K562 (cell line): ENCODE results near the gene BMAL1. TPM values are rescaled to one million over a fixed set of nuclear protein-coding genes. Genes with fewer than 3 reads are reported as not detected.

ENCODE experiments used
- ATAC-seq: fragments of 200-7000 bp; cut with Tn5 transposase; 3 replicates; pipeline ENCODE4 v1.9.1; 2020; ENCODE audit warnings: moderate library complexity
- BruUV-seq: library from RNA; stranded (reverse); fragments of 400-500 nt; replicated peaks from 2 replicates; lab custom pipeline; 2021; lab: Mats Ljungman, UMichigan
- CTCF ChIA-PET: fragments of 300-600 bp; formaldehyde crosslinking; extraction: SDS; loops from one replicate; lab custom pipeline; 2021; ENCODE audit warnings: low intra/inter-chr PET ratio; lab: Yijun Ruan, JAX
- POLR2A ChIA-PET: fragments of 300-600, 350-650 bp; sonication (Branson Sonifier 250); formaldehyde crosslinking; extraction: SDS; loops from one replicate; lab custom pipeline; 2021; ENCODE audit warnings: antibody characterized with exemption, inconsistent platforms; lab: Yijun Ruan, JAX
- DNase-seq, 4 experiments: peaks; one replicate each; pipeline versions ENCODE4 v3.0.0 to v3.0.0-alpha.2; 2011 to 2018; ENCODE audit warnings: low spot score in 3 of 4, mixed read lengths in 3 of 4; ENCODE audit errors: extremely low read depth in 1 of 4
- FAIRE-seq: peaks from 2 replicates; lab custom pipeline; 2011; peaks lifted over from hg19 to GRCh38; lab: Jason Lieb, UNC
- H2AFZ ChIP-seq: 2 replicates; pipeline ENCODE4 v1.6.0; 2011; ENCODE audit warnings: low read depth, low read length, control low read depth, inconsistent platforms
- H3K27ac ChIP-seq: fragments of 200-600 bp; 3 replicates; pipeline ENCODE4 v1.8.0; 2011; ENCODE audit warnings: low read depth, mild to moderate bottlenecking, control low read depth, inconsistent platforms, low read length, moderate library complexity, mixed read lengths; ENCODE audit errors: extremely low read depth
- H3K27me3 ChIP-seq, 2 experiments: fragments of 300-600 bp in 1 of 2; 2 replicates in 1 of 2; 3 replicates in 1 of 2; pipeline versions ENCODE4 v1.6.0 to v1.8.0; 2011; ENCODE audit warnings: inconsistent platforms in 2 of 2, low read length in 2 of 2, mild to moderate bottlenecking in 1 of 2, mixed read lengths in 1 of 2, moderate library complexity in 1 of 2; ENCODE audit not compliant: control insufficient read depth in 2 of 2, insufficient read depth in 2 of 2
- H3K36me3 ChIP-seq: fragments of 300-600 bp; 3 replicates; pipeline ENCODE4 v1.8.0; 2011; ENCODE audit warnings: mild to moderate bottlenecking, low read length, inconsistent platforms; ENCODE audit not compliant: control insufficient read depth, insufficient read depth
- H3K4me1 ChIP-seq, 2 experiments: fragments of 200-600 bp in 1 of 2; replicated peaks in 1 of 2; 2 replicates in 1 of 2; 3 replicates in 1 of 2; pipeline versions ENCODE4 v1.5.1 to v1.8.0; 2011; ENCODE audit warnings: inconsistent platforms in 2 of 2, low read length in 2 of 2, mild to moderate bottlenecking in 1 of 2, mixed read lengths in 1 of 2, moderate library complexity in 1 of 2; ENCODE audit not compliant: control insufficient read depth in 2 of 2, insufficient read depth in 2 of 2
- H3K4me2 ChIP-seq: 2 replicates; pipeline ENCODE4 v1.6.1; 2011; ENCODE audit warnings: low read length, control low read depth, inconsistent platforms, mixed read lengths; ENCODE audit not compliant: insufficient read depth
- H3K4me3 ChIP-seq: fragments of 200-600 bp; sonication (generic), shearing (Covaris generic); 2 replicates; pipeline ENCODE4 v1.5.1; 2016; ENCODE audit warnings: control low read depth, inconsistent platforms
- H3K79me2 ChIP-seq: fragments of 200-600 bp; 3 replicates; pipeline ENCODE4 v1.8.0; 2011; ENCODE audit warnings: low read length, inconsistent platforms; ENCODE audit not compliant: control insufficient read depth, insufficient read depth
- H3K9ac ChIP-seq, 2 experiments: 2 replicates each; pipeline versions ENCODE4 v1.6.0 to v1.6.1; 2011; ENCODE audit warnings: low read depth in 2 of 2, low read length in 2 of 2, control low read depth in 1 of 2, inconsistent platforms in 1 of 2, mild to moderate bottlenecking in 1 of 2, mixed read lengths in 1 of 2; ENCODE audit not compliant: insufficient read depth in 1 of 2
- H3K9me1 ChIP-seq: one replicate; pipeline ENCODE4 v1.6.0; 2011; ENCODE audit warnings: inconsistent platforms, mild to moderate bottlenecking, low read length, moderate library complexity; ENCODE audit not compliant: control insufficient read depth, insufficient read depth
- H3K9me3 ChIP-seq: replicated peaks from 2 replicates; pipeline ENCODE4 v1.5.1; 2011; ENCODE audit warnings: low read depth, low read length, inconsistent platforms; ENCODE audit not compliant: control insufficient read depth, insufficient read depth
- H4K20me1 ChIP-seq: replicated peaks from 2 replicates; pipeline ENCODE4 v1.6.1; 2011; ENCODE audit warnings: low read length, inconsistent platforms, mixed read lengths; ENCODE audit not compliant: control insufficient read depth, insufficient read depth
- CAMTA2 ChIP-seq: fragments of 250-450 bp; sonication (Bioruptor Pico); conservative IDR thresholded peaks from 2 replicates; pipeline ENCODE4 v1.5.1; 2022
- DDX20 ChIP-seq: fragments of 450-650 bp; IDR thresholded peaks from 2 replicates; pipeline ENCODE4 v1.6.1; 2016; ENCODE audit warnings: missing genetic modification characterization, low read depth, mild to moderate bottlenecking, missing compliant biosample characterization, moderate library complexity
- NONO ChIP-seq, 2 experiments: fragments of 200-400 bp in 1 of 2; fragments of 450-650 bp in 1 of 2; formaldehyde crosslinking in 1 of 2; IDR thresholded peaks; 2 replicates each; pipeline ENCODE4 v1.6.1; 2017; ENCODE audit warnings: low read depth in 2 of 2, mild to moderate bottlenecking in 2 of 2, moderate library complexity in 2 of 2, low read length in 1 of 2
- RFX1 ChIP-seq: fragments of 450-650 bp; IDR thresholded peaks from 2 replicates; pipeline ENCODE4 v1.6.1; 2016; ENCODE audit warnings: mild to moderate bottlenecking, moderate library complexity
- ZNF197 ChIP-seq: fragments of 200-800 bp; sonication (Bioruptor generic); IDR thresholded peaks from 2 replicates; pipeline ENCODE4 v1.6.1; 2016; ENCODE audit warnings: low read depth, missing genetic modification characterization, missing compliant biosample characterization
- WGBS: fragments of 100-300 bp; shearing (Covaris generic); methylation state at CpG from one replicate; pipeline ENCODE4 v1.1.6; 2016; ENCODE audit warnings: low coverage, mixed read lengths; ENCODE audit not compliant: insufficient coverage; ENCODE audit errors: missing lambda C conversion rate; 5-methylcytosine and 5-hydroxymethylcytosine counted together
- in situ Hi-C: fragments of 300-500 bp; cut with MboI; formaldehyde crosslinking; loops from 4 replicates; pipeline ENCODE4 v1.15.0; 2018; ENCODE audit warnings: inconsistent platforms, mixed read lengths
- intact Hi-C: fragments of 100-400 bp; cut with micrococcal nuclease; formaldehyde crosslinking; loops from 2 replicates; pipeline ENCODE4 v1.14.2; 2022
- polyA plus RNA-seq, 8 experiments: library from polyadenylated mRNA; depleted of rRNA in 4 of 8; stranded (reverse) in 5 of 8; unstranded in 3 of 8; fragments of >200 nt; fragmentation: Nextera tagmentation in 2 of 8; fragmentation: Illumina TruSeq in 1 of 8; extraction: Ambion mirVana in 2 of 8; extraction: Trizol in 1 of 8; gene quantifications; 2 replicates each; pipeline versions ENCODE4 v1.2.1 to v1.2.3, GENCODE V29; 2011 to 2014; ENCODE audit warnings: inconsistent platforms in 1 of 8, missing spikeins in 1 of 8
- total RNA-seq, 7 experiments: library from RNA; depleted of rRNA in 6 of 7; stranded (reverse); fragments of >200 nt in 6 of 7; fragmentation: Illumina TruSeq in 2 of 7; extraction: Trizol in 2 of 7; gene quantifications; 2 replicates each; pipeline versions ENCODE4 v1.2.1 to v1.2.3, GENCODE V29; 2011 to 2021; ENCODE audit warnings: low replicate concordance in 1 of 7

Gene BMAL1
- total and polyA plus RNA-seq, 9 of the 15 experiments (the other 6 are each of a cell fraction or from before 2014, with no cell fraction given), result 0.14 to 2.4 (median 0.64) TPM

DNA sequence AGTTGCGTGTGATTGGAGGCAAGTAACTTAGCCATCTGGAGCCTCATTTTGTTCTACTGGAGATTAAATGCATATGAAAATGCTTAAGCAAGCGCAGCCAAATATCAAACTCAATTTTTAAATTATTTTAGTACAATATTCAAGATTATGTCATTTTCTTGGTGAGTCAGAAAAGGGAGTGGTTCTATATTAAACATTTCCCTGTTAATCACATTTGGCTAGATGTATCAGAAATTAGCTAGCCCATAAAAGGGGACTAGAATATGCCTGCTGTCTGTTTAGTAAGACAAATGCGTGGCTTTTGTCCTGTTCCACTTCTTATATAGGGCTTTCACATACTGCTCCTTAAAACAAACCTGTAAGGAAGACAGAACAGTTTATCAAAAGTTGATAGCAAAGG is 35.0 kb upstream of the BMAL1 start:
- BruUV-seq, result no TSS peak
- WGBS, result 0% methylated on average over 3 of the region's 3 CpGs
- Histone ChIP-seq H3K9ac (no peak overlapping the region), H3K9me3 (no peaks in the 10 kb centered on the region), H3K4me3 (no peak overlapping the region), H3K27ac (no peak overlapping the region), H3K4me2 (no peak overlapping the region), H3K79me2 (no peaks in the 10 kb centered on the region), H3K27me3 (peaks cover 2 to 4% of the 10 kb centered on the region in 2 experiments; a peak in 2 of 5 replicates), H3K36me3 (no peaks in the 10 kb centered on the region), H4K20me1 (no peaks in the 10 kb centered on the region)
- ATAC-seq (no peak), DNase-seq (no peak)
- intact Hi-C loops (no loop called here), in situ Hi-C loops (no loop called here)
- CTCF ChIA-PET, result interaction anchor here (0.6 kb wide), 1 partner anchor 954 kb away, joined by 3 read pairs; no protein-coding TSS in a partner anchor
- POLR2A ChIA-PET, result no interaction called here
- TF ChIP-seq ZNF197, result no peak
- no peak for TF ChIP-seq CAMTA2 (CRISPR knock-in tag)
- TF ChIP-seq RFX1, result no peak
- TF ChIP-seq DDX20 (tag), result no peak
- TF ChIP-seq NONO (IDR thresholded peaks at IDR 0.05; ENCODE audit: low read depth in 2 of 2, low read length in 1 of 2), result no peak
- TF ChIP-seq, all 486 proteins: peak for 0
- no peaks in the 10 kb centered on the region for H3K9me1 ChIP-seq
- H2AFZ ChIP-seq, result no peak overlapping the region
- H3K4me1 ChIP-seq, result no peaks in the 10 kb centered on the region
- FAIRE-seq, result no peak
